G401.6 (cell line): ENCODE data around the gene CARD14.

Experiments used
- FAIRE-seq: peaks from 2 replicates; lab custom pipeline; 2012; peaks lifted over from hg19 to GRCh38; lab: Jason Lieb, UNC

Gene CARD14

DNA sequence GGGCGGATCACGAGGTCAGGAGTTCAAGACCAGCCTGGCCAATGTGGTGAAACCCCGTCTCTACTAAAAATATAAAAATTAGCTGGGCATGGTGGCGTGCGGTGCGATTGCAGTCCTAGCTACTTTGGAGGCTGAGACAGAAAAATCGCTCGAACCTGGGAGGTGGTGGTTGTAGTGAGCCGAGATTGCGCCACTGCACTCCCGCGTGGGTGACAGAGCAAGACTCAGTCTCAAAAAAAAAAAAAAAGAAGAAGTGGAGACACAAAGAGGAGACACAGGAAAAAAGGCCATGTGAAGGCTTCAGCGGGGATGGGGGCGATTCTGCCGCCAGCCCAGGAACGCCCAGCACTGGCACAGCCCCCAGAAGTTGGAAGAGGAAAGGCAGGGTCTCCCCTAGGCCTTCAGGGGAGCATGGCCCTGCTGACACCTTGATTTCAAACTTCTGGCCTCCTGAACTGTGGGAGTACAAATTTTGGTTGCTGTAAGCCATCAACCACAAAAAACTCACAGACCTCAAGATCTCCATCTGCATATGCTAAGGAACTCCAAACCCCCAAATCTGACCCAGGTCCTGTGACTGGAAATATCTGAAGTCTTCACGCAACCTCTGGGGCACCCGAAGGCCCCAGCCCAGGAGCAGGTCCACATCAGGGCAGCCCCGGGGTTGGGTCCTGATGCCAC lies 43.3 kb downstream of the CARD14 start:
- FAIRE-seq = no peak

GRCh38 chr17:80213643-80213975 lies 43.8 kb downstream of the CARD14 start:
- FAIRE-seq = no peak

DNA sequence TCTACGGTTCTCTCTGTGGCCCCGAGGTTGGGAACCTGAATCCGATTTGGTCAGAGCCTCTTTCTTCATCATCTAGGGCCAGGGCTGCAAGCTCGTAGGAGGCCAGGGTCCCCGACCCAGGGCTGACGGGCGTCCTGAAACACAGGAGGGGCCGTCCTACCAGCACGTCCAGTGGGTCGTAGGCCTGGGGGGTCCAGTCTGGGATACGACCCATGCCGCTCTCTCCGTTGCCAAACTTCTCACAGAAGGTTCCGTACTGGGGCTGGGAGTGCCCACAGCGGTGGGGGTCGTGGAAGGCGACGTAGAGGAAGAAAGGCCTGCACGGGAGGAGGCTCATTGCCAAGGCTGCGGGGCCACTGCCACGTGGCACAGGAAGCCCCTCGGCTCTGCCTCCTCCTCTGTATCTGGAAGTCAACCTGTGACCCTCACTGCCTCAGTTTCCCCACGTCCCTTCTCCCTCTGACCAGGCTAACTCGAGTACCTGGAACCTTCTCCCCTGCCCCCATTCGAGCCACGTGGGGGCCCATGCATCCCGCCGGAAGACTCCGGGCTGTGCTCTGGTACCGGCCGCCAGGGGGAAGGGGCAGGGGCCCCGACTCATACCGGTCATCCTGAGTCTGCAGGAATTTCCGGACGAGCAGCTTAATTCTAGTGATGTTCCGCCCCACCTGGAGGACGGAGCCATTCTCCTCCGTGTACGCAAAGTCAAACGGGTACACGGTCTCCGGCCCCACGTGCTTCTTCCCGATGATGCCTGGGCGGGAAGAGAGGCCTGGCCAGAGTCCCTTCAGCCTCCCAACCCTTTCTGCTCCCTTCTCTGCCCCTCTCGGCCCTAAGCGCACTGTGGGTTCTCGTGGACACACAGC lies 44.4 kb downstream of the CARD14 start:
- FAIRE-seq = no peak

DNA sequence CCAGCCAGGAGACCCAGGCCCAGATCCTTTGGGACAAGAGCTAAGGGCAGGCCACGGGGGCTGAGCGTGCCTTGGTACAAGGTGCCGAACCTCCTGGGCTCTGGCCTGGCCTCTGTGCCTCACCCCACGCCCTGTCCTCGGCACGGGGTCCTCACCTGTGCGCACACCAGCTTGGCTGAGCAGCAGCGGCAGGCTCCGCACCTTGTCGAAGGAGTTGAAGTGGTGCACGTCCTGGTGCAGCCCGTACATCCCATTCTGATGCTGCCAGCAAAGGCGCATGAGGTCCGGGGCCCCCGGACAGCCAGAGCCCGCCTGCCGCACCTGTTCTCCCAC lies 45.0 kb downstream of the CARD14 start:
- FAIRE-seq = no peak

DNA sequence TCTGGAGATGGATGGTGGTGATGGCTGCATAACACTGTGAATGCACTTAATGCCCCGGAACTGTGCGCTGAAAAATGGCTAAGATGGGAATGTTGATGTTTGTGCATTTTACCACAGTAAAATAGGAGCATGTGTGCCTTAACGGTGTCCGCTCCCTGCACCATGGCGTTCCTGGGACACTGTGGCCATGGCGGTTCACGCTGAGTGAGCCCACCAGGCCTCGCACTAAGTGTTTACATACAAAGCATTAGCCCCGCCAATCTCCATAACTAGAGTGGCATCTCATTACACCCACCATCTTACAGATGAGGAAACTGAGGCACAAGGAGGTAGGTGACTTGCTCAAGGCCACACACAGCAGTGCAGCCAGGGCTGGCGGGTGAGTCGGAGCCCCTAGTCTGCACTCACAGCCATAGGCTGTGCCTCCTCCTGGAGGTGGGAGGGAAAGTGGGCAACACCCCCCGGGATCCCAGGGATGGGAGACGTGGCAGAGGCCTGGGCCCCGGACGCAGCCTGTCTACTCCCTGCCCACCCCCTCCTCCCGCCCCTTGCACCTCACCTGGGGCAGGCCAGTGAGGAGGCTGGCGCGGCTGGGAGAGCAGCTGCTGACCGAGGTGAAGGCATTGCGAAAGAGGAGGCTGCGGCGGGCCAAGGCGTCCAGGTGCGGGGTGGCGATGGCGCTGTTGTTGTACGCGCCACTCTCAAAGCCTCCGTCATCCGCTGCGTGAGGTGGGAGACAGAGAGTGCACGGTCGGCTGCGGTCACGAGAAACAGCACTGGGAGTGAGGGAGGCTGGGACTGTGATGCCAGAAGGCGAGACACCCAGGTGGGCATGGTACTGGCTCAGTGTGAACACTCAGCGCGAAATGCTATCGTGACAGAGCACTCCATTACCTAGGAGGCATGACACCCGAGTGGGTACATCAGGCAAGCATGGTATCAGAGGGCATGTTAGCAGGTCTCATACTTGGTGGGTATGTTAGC lies 46.9 kb downstream of the CARD14 start:
- no peak for FAIRE-seq

DNA sequence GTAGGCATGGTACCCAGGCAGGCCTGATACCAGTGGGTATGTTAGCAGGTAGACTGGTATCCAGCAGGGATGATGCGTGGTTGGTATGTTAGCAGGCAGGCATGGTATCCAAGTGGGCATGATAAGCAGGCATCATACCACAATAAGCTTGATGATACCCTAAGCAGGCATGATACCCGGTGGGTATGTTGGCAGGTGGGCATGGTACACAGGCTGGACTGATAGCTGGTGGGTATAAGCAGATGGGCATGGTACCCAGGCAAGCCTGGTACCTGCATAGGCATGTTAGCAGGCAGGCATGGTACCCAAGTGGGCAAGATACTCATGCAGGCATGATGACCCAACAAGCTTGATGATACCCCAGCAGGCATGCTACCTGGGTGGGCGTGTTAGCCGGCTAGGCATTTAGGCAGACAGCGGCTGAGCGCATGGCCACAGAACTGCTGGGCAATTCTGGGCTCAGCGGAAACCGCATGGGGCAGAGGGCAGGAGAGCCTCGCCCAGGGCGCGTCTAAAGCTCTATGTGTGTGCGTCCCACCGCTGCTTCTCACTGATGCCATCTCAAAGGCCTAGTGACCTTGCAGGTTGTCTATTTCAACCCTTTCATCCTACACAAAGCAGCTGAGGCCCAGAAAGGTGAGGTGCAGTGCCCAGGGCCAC lies 48.0 kb downstream of the CARD14 start:
- FAIRE-seq = no peak

- FAIRE-seq = no peak
These were observed 48.6 kb downstream of the CARD14 start for GRCh38 chr17:80218391-80218790.

- FAIRE-seq = no peak
These were observed 49.4 kb downstream of the CARD14 start for GRCh38 chr17:80219013-80219762.

GRCh38 chr17:80219763-80220053 lies 49.9 kb downstream of the CARD14 start:
- FAIRE-seq = no peak

GRCh38 chr17:80220054-80220735 lies 50.4 kb downstream of the CARD14 start, which contains the start of the genes SGSH and SLC26A11:
SGSH (minus strand) TSS chr17:80220333; CDS start chr17:80220313, 20 bp downstream.
SLC26A11 (plus strand) TSS chr17:80220427; CDS start chr17:80221561, 1,134 bp downstream.
- no peak for FAIRE-seq

GRCh38 chr17:80220736-80221215 lies 50.9 kb downstream of the CARD14 start:
- FAIRE-seq = no peak

DNA sequence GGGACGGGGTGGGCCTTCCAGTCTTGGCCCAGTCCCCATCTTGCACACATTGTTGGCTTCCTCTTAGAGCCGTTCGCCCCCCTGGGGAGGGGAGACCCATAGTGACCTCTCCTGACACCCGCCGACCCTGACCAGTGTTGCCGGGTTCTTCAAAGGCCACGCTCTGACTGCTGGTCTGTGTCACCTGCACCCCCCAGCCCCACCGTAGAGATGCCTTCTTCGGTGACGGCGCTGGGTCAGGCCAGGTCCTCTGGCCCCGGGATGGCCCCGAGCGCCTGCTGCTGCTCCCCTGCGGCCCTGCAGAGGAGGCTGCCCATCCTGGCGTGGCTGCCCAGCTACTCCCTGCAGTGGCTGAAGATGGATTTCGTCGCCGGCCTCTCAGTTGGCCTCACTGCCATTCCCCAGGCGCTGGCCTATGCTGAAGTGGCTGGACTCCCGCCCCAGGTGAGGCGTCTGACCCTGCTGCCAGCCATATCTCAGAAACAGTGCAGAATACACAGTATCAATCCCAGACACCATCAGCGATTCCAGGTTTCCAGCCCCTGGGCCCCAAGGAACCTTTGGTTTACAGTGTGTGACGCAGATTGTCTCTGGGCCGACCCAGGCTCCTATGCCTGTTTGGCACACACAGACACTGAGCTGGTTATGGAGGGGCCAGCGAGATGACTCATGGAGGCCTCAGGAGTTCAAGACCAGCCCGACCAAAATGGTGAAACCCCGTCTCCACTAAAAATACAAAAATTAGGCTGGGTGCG lies 51.7 kb downstream of the CARD14 start:
- no peak for FAIRE-seq

GRCh38 chr17:80222376-80223141 lies 52.7 kb downstream of the CARD14 start:
- no peak for FAIRE-seq

GRCh38 chr17:80223142-80223815 lies 53.4 kb downstream of the CARD14 start:
- no peak for FAIRE-seq

DNA sequence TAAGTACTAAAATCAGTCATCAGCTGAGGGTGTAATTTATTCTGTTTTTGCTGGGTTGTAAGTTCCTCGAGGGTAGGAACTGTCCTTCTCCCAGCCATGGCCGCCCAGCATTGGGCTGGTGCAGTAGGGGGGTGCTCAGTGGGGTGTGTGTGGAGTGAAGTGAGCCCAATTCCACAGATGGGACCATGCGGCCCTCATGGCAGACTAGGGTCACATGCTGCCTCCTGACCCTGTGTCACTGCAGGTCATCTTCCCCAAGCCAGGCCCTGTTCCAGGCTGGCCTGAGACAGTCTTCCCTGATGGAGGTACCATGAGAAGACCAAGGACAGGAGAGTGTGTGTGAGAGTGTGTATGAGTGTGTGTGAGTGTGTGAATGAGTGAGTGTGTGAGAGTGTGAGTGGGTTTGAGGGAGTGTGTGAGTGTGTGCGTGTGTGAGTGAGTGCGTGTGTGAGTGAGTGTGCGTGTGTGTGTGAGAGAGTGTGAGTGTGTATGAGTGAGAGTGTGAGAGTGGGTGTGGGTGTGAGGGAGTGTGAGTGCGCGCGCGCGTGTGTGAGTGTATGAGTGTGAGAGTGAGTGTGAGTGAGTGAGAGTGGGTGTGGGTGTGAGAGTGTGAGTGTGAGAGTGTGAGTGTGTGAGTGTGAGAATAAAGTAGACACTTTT lies 54.1 kb downstream of the CARD14 start:
- FAIRE-seq = no peak

DNA sequence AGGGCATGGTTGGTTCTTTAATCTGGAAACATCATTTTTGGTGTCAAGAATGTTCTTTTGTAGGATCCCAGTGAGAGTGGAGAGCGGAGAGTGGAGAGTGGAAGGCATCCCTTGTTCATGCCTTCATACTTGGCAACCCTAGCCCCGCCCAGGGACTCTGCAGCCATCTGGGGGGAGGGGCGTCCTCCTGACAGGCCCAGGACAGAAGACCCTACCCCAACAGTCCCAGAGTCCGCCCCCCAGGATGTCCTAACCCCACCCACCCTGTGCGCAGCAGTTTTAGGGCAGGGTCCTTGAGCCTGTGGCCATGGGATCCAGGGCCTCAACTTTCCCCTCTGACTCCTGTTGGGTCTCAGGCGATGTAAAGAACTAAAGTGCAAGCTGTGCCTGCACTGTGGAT lies 54.9 kb downstream of the CARD14 start:
- no peak for FAIRE-seq

DNA sequence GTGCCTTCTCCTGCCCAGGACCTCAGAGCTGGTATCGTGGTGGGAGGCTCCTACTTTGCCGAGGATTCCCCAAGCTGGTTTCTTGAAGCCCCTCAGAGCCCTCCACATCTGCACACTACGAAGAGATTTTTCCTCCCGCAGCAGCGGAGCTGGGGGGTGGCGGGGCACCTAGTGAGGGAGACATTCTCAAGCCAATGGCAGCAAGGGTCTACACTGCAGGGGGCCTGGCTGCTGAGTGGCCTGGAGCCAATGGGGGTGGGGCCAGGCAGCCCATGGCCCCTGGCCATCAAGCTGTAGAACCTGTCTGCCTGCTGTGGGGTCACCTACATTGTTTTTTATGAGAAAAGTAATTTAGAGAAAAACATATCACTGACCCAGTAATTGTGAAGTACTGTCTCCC lies 55.4 kb downstream of the CARD14 start:
- no peak for FAIRE-seq

DNA sequence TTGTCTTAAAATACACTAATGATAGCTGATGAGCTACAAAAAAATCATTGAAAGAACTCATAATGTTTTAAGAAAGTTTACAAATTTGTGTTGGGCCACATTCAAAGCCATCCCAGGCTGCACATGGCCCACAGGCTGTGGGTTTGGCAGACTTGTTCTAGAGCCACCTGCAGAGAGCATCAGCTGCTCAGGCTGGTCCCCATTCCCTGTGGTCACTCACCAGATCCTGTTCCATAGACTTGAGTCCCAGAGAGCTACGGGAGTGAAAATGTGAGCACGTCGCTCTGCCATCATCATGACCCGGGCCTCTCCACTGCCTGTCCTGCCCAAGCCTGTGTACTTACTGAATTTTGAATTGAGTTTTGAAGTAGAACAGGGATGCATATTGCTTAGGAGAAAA lies 57.3 kb downstream of the CARD14 start:
- FAIRE-seq = no peak
